BJ (cell line): ENCODE measurements around the gene CATSPER3. TPM values are rescaled to one million over a fixed set of nuclear protein-coding genes. Genes with fewer than 3 reads are reported as not detected.

Source experiments
- CTCF ChIA-PET: fragments of 350-600 bp; formaldehyde crosslinking; extraction: SDS; loops from one replicate; lab custom pipeline; 2021; ENCODE audit warnings: antibody characterized with exemption, inconsistent platforms; lab: Yijun Ruan, JAX
- POLR2A ChIA-PET: fragments of 300-600 bp; sonication (Branson Sonifier 250); formaldehyde crosslinking; extraction: SDS; loops from one replicate; lab custom pipeline; 2021; ENCODE audit warnings: antibody characterized with exemption; lab: Charles Lee
- DNase-seq: peaks from one replicate; pipeline ENCODE4 v3.0.0-alpha.2; 2011; ENCODE audit warnings: low read depth
- H3K27me3 ChIP-seq: 2 replicates; pipeline ENCODE4 v1.6.0; 2011; ENCODE audit warnings: low read length; ENCODE audit not compliant: control insufficient read depth, insufficient read depth
- H3K36me3 ChIP-seq: 2 replicates; pipeline ENCODE4 v1.5.1; 2011; ENCODE audit warnings: low read length; ENCODE audit not compliant: control insufficient read depth, insufficient read depth
- H3K4me3 ChIP-seq: 2 replicates; pipeline ENCODE4 v1.5.1; 2011; ENCODE audit warnings: low read depth, mild to moderate bottlenecking, control low read depth, low read length
- polyA plus RNA-seq: library from polyadenylated mRNA; depleted of rRNA; stranded (reverse); fragments of >200 nt; gene quantifications from 2 replicates; pipeline ENCODE4 v1.2.3, GENCODE V29; 2011
- TF ChIP-seq, protein P1 (sequence below): IDR thresholded peaks from 2 replicates; pipeline ENCODE4 v1.5.1; 2011; ENCODE audit warnings: low read depth, mild to moderate bottlenecking, control low read depth, inconsistent platforms, low read length, moderate library complexity; ENCODE audit not compliant: insufficient read depth

Gene CATSPER3
- polyA plus RNA-seq, 1 experiment: 0.43 TPM

DNA sequence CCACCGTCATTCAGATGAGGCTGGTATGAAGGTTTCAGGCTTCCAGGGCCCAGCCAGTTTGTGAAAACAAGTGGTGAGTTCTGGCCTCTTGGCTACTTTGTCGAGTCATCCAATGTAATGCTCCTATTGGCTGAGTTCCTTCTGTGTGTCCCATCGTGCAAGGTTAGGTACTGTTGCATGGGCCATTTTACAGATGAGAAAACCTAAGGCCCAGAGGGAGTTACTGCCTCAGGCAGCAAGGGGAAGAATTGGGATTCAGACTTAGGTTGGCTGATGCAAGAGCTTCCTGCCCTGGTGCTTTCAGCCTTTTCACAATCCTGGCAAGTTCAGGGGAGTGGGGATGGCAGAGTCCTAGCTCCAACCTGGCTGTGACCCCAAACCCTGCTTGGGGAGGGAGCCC, 83.7 kb downstream of the CATSPER3 start:
- Histone ChIP-seq H3K4me3 (no peak overlapping the region), H3K36me3 (no peaks in the 10 kb centered on the region), H3K27me3 (peaks cover 36% of the 10 kb centered on the region)
- TF ChIP-seq, protein P1, sequence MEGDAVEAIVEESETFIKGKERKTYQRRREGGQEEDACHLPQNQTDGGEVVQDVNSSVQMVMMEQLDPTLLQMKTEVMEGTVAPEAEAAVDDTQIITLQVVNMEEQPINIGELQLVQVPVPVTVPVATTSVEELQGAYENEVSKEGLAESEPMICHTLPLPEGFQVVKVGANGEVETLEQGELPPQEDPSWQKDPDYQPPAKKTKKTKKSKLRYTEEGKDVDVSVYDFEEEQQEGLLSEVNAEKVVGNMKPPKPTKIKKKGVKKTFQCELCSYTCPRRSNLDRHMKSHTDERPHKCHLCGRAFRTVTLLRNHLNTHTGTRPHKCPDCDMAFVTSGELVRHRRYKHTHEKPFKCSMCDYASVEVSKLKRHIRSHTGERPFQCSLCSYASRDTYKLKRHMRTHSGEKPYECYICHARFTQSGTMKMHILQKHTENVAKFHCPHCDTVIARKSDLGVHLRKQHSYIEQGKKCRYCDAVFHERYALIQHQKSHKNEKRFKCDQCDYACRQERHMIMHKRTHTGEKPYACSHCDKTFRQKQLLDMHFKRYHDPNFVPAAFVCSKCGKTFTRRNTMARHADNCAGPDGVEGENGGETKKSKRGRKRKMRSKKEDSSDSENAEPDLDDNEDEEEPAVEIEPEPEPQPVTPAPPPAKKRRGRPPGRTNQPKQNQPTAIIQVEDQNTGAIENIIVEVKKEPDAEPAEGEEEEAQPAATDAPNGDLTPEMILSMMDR: no peak
- no peak for DNase-seq
- ChIA-PET CTCF (no interaction called here), POLR2A (no interaction called here)

DNA sequence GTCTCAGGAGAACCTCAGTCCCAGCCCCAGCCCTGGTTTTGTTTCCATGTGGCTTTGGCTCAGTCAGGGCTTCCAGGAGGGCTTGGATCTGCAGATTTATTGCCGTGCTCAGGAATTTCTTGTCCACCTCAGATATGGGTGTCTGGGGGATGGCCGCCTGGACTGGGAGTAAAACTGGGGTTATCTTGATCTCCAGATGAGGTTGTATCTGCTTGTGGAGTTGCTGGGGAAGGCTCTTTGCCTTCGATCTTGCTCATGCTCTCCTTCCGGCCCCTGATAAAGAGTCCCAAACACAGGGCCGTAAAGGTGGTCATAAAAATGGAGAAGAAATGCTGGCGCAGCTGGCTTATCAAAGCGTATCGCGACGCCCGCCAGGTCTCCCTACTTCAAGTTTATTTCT, 84.2 kb downstream of the CATSPER3 start:
- no peak for DNase-seq
- POLR2A ChIA-PET: no interaction called here
- peaks cover 32% of the 10 kb centered on the region for H3K27me3 ChIP-seq
- no peak overlapping the region for H3K4me3 ChIP-seq
- no peaks in the 10 kb centered on the region for H3K36me3 ChIP-seq
- TF ChIP-seq, protein P1: no peak
- CTCF ChIA-PET: no interaction called here

DNA sequence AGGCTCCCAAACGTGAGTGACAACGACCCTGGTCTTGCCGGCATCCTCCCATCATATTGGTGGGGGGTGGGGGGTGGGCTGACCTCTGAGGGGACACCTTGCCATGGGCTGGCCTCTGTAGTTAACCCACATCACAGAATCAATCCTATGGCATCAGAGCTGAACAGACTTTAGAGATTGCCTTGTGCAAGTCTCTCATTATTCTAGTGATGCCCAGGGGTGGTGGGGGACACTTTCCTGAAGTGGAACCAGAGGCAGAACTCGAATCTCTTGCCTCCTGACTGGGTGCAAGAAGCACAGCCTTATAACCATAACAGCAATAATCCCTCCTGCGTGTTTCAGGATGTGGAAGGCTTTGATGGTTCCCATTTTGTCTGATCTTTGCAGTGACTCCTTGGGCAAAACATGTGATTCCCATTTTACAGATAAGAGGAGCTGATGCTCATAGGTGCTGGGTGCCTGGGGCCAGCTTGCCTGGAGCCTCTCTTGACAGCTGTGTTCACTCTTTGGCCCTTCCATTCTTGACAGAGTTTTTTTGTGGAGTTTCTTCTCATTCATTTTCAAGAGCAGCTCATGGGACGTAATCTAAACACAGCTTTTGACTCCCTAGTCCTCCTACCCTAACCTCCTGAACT, 84.9 kb downstream of the CATSPER3 start:
- CTCF ChIA-PET: no interaction called here
- TF ChIP-seq, protein P1: no peak
- POLR2A ChIA-PET: no interaction called here
- Histone ChIP-seq H3K36me3 (no peaks in the 10 kb centered on the region), H3K4me3 (no peak overlapping the region), H3K27me3 (peaks cover 31% of the 10 kb centered on the region)
- no peak for DNase-seq

DNA sequence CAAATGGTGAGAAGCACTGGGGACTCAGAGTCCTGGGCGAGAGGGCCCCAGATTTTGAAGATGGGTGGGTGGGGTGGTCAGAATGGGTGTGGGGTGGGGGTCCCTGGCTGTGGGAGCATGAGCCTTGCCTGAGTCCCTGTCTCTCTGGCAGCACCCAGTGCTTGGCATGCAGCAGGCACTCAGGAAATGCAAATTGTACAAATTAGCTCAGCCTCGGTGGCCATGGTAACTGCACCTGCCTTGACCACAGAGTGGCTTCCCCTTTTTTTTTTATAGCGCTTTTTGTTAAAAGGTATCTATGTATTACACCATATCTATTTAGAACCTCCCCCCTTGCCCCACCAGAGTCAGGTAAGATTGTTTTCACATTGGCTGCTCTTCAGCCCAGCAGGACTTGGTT, 85.6 kb downstream of the CATSPER3 start:
- ChIA-PET POLR2A (no interaction called here), CTCF (no interaction called here)
- Histone ChIP-seq H3K4me3 (no peak overlapping the region), H3K36me3 (no peaks in the 10 kb centered on the region), H3K27me3 (peaks cover 31% of the 10 kb centered on the region)
- TF ChIP-seq, protein P1: no peak
- DNase-seq: no peak

DNA sequence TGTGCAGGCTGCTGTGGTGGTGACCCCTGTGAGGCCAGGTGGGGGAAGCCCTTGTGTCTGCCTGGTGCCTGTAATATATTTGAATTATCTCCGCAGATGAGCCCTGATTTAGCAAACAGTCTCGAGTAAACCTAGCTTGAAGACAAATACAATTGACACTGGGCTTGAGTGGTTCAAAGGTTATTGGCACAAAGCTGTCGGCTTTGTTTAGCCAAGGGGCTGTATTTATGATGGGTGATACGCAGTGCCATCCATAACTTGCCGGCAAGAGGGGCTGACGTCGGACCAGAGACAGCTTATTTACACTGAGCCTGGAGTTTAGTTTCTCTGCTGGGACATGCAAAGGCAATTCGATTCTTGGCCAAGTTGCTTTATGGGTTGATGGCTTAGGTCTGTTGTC, 86.3 kb downstream of the CATSPER3 start:
- Histone ChIP-seq H3K36me3 (no peaks in the 10 kb centered on the region), H3K27me3 (peaks cover 29% of the 10 kb centered on the region), H3K4me3 (no peak overlapping the region)
- DNase-seq: no peak
- TF ChIP-seq, protein P1: no peak
- ChIA-PET CTCF (no interaction called here), POLR2A (no interaction called here)
